Astrocyte of the spinal cord (primary cell): ENCODE measurements around the gene CNOT1.
"Not testable (repeated sequence)": the region's sequence is repeated elsewhere in the genome, so short reads cannot be mapped to it uniquely, and the experiment has no call there.

Experiments
- DNase-seq: peaks from one replicate; pipeline ENCODE4 v3.0.0; 2011; ENCODE audit warnings: low read depth, low spot score
- H3K4me3 ChIP-seq: 2 replicates; pipeline ENCODE4 v1.5.1; 2011; ENCODE audit warnings: low read depth, mild to moderate bottlenecking, low read length, moderate library complexity
- CTCF ChIP-seq: IDR thresholded peaks from 2 replicates; pipeline ENCODE4 v1.5.1; 2012; ENCODE audit warnings: low read depth, mild to moderate bottlenecking, low read length, inconsistent platforms
- in situ Hi-C: cut with HindIII; loops from 2 replicates; pipeline ENCODE4 v1.10.0; 2017; ENCODE audit warnings: low sequenced_read_pairs

CNOT1 gene

GRCh38 chr16:58661199-58661830 is 31.7 kb upstream of the CNOT1 start:
- peak; percentile 86 for DNase-seq
- TF ChIP-seq CTCF = peak; percentile 79
- in situ Hi-C loops = no loop called here
- H3K4me3 ChIP-seq = no peak overlapping the region

GRCh38 chr16:58659911-58660310 is 30.3 kb upstream of the CNOT1 start:
- in situ Hi-C loops, H3K4me3 ChIP-seq, DNase-seq: not testable (repeated sequence)

GRCh38 chr16:58658796-58659211 is 29.2 kb upstream of the CNOT1 start:
- DNase-seq = no peak

GRCh38 chr16:58656899-58657298 is 27.3 kb upstream of the CNOT1 start:
- DNase-seq = no peak
- H3K4me3 ChIP-seq = no peak overlapping the region
- TF ChIP-seq CTCF = no peak
- in situ Hi-C loops = no loop called here

More at GRCh38 chr16:58658796-58659211, 29.2 kb upstream of the CNOT1 start:
- in situ Hi-C loops = no loop called here
- TF ChIP-seq CTCF = no peak
- no peak overlapping the region for H3K4me3 ChIP-seq

- H3K4me3 ChIP-seq = no peak overlapping the region
- in situ Hi-C loops = no loop called here
- DNase-seq = no peak
- TF ChIP-seq CTCF = no peak
These were observed 25.6 kb upstream of the CNOT1 start for GRCh38 chr16:58655215-58655596.

- DNase-seq = no peak
- TF ChIP-seq CTCF = no peak
- in situ Hi-C loops = no loop called here
- H3K4me3 ChIP-seq = no peak overlapping the region
These were observed 25.1 kb upstream of the CNOT1 start for GRCh38 chr16:58654560-58655214.

GRCh38 chr16:58652741-58653140 is 23.1 kb upstream of the CNOT1 start:
- no peak for DNase-seq
- no peak overlapping the region for H3K4me3 ChIP-seq
- no peak for TF ChIP-seq CTCF
- in situ Hi-C loops = no loop called here
